Measurements from ENCODE around the gene MBTPS1.
A peak's percentile ranks its signal among the peaks of the same experiment; 100 is the strongest.

GRCh38 chr16:84138500-84138823, 21.7 kb upstream of the MBTPS1 start:
- no peak for TF ChIP-seq RAD21 (IDR thresholded peaks at IDR 0.05; ENCODE audit: insufficient read depth, low read depth, low read length)
- no peak; a peak in 1 of 4 replicates for TF ChIP-seq EP300 (IDR thresholded peaks at IDR 0.05; ENCODE audit: borderline replicate concordance in 1 of 2, control insufficient read depth in 1 of 2, low read depth in 2 of 2, low read length in 2 of 2)
- no peak for TF ChIP-seq EED (IDR thresholded peaks at IDR 0.05; ENCODE audit: low read depth)
- TF ChIP-seq SRF (IDR thresholded peaks at IDR 0.05; ENCODE audit: low read depth in 2 of 2, low read length in 2 of 2) = peak in 1 of 2 experiments; percentile 65; a peak in 1 of 4 replicates
- no peak for TF ChIP-seq ZNF592 (IDR thresholded peaks at IDR 0.05)
- TF ChIP-seq HDGF (IDR thresholded peaks at IDR 0.05) = no peak
- no peak for TF ChIP-seq EZH2 (IDR thresholded peaks at IDR 0.05; ENCODE audit: borderline replicate concordance, control insufficient read depth, low read depth, low read length)
- TF ChIP-seq CTCF (IDR thresholded peaks at IDR 0.05 in 2 of 3, conservative IDR thresholded peaks at IDR 0.05 in 1 of 3; ENCODE audit: control insufficient read depth in 2 of 3, extremely low read depth in 1 of 3, insufficient read depth in 1 of 3, low read depth in 3 of 3, low read length in 3 of 3) = no peak
- TF ChIP-seq PKNOX1 (IDR thresholded peaks at IDR 0.05) = no peak
- TF ChIP-seq POLR2A (IDR thresholded peaks at IDR 0.05; ENCODE audit: low read depth, low read length) = no peak

All from GM12878 (cell line).